Stimulated activated CD8-positive, alpha-beta memory T cell treated with anti-CD3 and anti-CD28 coated beads, Interleukin-4, amount 100 ng/mL, for 4 hours (primary cell): ENCODE data around the gene KRTAP10-1.
"Not testable (repeated sequence)": the region's sequence is repeated elsewhere in the genome, so short reads cannot be mapped to it uniquely, and the experiment has no call there.

Experiments
- DNase-seq, 2 donors: peaks; one replicate each; pipeline ENCODE4 v3.0.0-alpha.2; 2020; ENCODE audit warnings: low read depth in 2 of 2, low spot score in 1 of 2

The KRTAP10-1 gene

DNA sequence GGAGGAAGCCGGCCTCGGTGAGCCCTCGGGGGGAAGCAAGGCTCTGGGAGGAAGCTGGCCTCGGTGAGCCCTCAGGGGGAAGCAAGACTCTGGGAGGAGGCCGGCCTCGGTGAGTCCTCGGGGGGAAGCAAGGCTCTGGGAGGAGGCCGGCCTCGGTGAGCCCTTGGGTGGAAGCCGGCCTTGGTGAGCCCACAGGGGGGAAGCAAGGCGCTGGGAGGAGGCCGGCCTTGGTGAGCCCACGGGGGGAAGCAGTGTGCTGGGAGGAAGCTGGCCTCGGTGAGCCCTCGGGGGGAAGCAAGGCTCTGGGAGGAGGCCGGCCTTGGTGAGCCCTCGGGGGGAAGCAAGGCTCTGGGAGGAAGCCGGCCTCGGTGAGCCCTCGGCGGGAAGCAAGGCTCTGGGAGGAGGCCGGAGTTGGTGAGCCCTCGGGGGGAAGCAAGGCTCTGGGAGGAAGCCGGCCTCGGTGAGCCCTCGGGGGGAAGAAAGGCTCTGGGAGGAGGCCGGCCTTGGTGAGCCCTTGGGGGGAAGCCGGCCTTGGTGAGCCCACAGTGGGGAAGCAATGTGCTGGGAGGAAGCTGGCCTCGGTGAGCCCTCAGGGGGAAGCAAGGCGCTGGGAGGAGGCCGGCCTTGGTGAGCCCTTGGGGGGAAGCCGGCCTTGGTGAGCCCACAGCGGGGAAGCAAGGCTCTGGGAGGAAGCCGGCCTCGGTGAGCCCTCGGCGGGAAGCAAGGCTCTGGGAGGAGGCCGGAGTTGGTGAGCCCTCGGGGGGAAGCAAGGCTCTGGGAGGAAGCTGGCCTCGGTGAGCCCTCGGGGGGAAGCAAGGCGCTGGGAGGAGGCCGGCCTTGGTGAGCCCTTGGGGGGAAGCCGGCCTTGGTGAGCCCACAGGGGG, 36.7 kb downstream of the KRTAP10-1 start:
- DNase-seq: not testable (repeated sequence)

DNA sequence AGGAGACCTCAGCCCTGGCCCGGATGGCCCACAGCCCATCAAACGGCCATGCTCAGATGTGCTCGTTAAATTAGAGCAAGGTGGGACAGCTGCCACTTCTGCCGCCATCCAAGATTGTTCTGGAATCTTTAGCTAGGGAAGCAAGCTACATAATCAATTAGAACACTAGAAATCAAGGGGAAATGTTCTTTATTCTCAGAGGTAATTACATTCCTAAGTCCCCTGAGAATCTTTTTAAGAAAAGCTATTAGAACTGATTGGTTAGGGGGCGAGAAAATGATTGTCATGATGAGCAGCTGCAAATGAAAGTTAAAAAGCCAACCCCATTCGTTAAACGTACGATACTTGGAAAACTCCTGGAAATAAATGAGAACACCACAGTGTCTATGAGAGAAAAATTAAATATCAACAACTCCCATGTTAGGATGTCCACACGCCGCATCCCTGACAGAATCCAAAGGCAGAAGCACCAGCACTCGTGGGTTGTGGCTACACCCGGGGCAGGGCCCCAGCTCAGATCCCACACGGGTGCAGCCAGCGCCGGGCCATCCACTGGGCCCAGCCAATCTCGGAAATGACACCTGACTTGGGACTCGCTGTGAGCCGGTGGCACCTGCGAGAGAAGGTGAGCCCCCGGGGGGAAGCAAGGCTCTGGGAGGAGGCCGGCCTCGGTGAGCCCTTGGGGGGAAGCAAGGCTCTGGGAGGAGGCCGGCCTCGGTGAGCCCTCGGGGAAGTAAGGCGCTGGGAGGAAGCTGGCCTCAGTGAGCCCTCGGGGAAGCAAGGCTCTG, 37.6 kb downstream of the KRTAP10-1 start:
- DNase-seq: no peak

DNA sequence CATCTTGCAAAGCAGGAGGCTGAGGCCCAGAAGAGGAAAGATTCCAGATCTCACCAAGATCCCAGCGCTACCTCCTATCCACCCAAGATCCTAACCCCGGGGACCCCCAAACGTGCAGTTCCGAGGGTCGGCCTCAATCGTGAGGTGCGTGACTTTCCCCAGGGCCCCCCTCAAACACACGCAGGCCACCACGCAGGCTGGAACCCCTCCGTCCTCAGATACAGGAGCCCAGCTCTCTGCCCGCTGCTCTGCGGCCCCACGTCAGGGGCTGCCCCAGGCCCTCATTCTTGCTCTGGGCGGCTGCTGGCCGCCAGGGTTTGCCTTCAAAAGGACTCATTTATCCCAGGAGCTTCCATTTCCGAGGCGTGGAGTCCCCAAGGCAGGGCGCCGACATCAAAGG, 39.9 kb downstream of the KRTAP10-1 start:
- no peak for DNase-seq

DNA sequence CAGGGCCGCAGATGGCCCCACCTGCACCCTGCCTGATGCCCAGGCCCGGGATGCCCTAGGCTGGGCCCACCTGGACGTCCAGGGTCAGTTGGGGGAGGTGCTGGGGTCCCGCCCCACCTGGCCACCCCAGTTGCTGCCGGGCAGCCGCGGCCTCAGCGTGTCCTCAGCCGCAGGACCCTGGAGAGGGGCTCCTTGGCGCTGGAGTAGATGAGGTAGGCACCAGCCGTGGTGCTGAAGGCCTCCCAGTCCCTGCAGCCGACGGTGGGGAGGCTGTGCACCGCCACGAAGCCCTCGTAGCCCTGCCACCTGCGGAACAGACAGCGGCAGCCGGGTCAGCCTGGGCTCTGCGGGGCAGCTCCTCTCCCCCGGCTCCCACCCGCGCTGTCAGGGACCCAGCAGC, 40.4 kb downstream of the KRTAP10-1 start:
- DNase-seq: no peak

DNA sequence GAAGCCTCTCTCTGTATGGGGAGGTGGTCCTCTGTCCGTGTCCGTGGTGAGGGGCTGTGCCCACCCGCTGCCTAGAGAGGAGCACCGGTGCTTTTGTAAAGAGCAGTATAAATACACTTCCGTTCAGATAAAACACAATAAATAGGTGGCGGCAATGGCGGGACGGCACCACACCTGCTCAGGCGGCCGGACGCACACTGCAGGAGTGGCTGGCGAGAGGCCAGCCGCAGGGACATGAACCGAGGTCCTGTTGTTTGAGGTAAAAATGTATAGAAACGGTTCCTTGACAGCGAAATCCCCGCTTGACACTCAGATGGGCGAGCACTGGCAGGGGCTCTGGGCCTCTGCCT, 40.8 kb downstream of the KRTAP10-1 start:
- DNase-seq: no peak

DNA sequence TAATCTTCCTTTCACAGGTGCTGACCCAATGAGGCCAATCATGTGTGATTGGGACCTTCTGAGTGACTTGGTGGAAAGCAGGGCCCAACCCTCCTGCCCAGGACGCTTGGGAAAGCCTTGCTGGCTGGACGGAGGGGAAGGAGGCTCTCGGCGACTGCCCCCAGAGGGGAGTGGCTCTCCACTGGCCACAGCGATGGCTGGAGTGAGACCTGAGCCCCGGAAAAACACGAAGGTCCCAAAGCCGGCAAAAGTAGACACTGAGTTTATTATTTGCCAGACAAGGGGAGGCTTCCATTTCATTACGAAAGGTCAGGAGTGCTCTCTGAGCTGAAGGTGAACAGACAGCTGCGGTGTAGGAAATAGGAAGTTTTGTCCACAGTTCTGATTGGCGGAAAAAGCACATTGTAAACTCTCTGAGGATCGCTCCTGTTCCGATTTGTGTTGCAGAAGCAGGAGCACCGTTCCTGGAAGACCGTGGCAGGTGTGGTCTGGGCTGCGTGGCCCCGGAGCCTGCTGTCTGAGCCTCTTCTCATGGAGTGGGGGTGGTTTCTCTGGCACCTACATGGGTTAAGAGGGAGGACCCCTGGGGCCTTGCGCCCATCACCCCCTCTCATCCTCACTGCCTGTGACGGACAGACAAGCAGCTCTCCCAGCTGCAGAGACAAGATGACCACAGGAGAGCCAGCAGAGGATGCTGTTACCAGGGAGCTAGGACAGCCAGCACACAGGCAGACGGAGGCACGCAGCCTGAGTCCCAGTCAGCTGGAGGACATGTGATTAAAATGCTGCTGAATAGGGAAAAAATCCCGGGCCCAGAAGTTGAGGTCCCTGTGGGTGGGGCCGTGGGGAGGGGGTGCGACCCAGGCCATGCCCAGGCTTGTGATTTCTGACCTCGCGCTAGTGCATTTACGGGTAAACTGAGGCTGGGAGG, 41.5 kb downstream of the KRTAP10-1 start:
- no peak for DNase-seq

DNA sequence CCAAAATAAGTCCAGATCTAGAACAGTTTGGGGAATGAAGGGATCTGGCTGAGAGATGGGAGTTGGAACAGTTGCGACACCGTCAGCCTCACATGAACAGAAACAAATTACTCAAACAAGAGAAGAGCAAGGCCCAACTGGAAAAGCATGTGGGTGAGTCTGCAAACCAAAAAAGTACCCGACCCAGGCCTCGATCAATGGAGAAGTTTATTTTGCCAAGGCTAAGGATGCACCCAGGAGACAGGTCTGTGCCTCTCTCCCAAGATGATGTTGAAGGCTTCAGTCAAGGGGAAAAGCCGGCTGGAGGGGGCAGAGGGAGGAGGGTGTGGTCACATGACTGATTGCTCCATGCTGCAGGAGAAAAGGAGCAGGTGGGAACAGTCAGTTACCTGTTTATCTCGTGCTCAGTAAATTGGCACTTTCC, 42.3 kb downstream of the KRTAP10-1 start:
- no peak for DNase-seq

DNA sequence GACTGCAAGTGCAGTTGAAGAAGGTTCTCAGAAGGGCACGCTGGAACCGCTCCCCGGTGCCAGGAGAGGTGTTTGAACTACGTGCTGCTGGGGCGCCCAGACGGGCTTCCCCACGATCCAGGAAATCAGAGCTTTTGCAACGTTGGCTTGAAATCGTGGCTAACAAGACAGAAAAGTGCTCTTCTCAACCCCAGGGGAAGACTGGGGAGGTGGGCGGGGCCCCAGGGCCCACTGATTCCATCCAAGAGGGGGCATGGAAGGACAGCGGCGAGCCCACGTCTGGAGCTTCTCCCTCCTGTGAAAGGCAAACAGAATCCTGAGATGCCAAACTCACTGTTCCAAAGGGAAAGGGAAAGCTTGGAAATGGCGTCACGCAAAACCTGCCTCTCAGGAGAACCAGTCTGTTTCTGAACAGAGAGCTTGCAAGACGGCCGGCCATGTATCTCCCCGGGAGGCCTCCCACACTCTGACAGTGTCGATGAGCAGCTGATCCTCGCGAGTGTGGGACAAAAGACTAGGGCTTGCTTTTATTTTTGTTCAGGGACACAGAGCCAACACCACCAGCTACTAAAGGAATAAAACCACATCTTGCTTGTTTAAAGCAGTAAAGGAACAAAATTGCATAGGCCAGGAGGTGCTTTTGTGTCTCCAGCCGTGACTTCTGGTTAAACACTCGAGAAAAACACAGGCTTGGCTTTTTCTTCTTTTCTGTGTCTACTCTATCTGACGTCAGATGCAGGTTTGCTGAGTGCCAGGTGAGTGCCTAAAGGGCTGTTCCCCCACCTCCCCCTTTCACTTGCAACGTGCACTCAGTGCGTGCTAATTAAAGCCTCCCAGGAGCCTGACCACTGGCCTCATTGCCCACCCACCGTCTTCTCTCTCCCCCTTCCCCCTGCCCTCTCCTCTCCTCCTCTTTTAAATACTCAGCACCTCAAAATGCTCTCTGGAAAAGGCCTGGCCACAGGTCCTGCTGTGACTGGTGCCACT, 43.1 kb downstream of the KRTAP10-1 start:
- no peak for DNase-seq

DNA sequence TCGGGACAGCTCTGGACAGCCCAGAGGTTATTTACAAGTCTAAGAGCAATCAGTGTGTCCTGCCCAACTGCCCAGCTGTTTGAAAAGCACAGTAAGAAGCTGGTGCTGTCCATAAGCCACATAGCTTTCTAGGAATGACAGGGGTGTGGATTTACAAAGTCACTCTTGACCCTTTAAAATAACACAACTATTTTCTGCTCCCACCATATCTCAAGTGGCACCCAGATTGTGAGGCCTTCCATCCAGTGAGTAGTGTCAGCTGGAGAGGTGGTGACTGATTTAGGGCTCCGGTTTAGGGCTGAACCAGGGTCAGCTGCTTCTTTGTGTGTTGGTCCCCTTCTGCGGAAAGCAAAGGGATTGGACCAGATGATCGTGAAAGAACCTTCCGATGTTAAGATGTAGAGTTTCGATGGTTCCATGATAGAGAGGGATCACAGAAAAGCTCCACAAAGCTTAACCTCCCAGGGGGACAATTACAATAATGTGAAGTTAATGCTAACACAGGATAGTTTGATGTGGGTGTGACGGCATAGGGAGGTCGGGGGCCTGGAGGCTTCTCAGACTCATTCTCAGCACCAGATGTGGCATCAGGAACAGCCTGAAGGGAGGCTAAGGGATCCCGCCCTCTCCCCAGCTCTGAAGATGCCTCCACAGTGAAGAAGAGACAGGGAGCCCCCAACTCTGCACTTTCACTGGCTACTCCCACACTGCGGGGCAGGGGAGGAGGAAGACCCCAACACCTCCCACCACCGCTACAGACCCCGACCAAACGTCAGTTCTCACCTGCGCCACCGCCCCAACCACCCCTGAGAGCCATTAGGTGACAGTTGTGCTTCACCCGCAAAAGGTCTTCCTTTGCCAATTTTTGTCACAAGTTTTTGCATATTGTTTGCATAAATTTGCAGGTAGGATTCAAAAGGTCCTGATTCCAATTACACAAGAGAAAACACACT, 44.1 kb downstream of the KRTAP10-1 start:
- DNase-seq: no peak

DNA sequence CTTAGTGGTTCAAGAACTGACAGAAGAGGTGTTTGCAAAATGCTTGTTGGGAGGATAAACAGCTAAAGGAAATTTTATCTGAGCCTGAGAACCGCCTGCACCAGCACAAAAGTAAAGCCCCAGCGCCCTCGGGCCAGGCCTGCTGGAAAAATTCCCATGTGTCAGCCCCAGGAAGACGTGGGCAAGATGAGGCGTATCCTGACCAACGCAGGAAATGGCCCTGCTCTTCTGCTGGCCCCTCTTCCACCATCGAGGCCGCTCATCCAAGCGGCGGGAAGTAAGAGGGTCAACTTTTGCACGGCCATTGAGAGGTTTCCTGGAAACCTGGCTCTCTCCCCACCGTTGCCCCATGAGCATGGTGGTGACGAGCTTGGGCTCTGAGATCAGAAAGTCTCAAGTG, 45.0 kb downstream of the KRTAP10-1 start:
- DNase-seq: no peak

DNA sequence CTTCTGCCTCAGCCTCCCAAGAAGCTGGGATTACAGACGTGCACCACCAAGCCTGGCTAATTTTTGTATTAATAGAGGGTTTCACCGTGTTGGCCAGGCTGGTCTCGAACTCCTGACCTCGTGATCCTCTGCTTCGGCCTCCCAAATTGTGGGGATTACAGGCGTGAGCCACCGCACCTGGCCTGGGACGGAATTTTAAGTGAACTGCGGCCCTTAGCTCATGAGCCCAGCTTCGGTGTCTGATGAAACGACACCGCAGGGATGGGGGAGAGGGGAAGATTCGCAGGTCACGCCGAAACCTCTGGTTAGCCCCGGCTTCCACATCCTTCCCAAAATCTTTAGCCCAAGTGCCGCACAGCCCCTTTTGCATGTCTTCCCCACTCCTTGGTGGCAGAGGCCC, 45.6 kb downstream of the KRTAP10-1 start:
- no peak for DNase-seq

DNA sequence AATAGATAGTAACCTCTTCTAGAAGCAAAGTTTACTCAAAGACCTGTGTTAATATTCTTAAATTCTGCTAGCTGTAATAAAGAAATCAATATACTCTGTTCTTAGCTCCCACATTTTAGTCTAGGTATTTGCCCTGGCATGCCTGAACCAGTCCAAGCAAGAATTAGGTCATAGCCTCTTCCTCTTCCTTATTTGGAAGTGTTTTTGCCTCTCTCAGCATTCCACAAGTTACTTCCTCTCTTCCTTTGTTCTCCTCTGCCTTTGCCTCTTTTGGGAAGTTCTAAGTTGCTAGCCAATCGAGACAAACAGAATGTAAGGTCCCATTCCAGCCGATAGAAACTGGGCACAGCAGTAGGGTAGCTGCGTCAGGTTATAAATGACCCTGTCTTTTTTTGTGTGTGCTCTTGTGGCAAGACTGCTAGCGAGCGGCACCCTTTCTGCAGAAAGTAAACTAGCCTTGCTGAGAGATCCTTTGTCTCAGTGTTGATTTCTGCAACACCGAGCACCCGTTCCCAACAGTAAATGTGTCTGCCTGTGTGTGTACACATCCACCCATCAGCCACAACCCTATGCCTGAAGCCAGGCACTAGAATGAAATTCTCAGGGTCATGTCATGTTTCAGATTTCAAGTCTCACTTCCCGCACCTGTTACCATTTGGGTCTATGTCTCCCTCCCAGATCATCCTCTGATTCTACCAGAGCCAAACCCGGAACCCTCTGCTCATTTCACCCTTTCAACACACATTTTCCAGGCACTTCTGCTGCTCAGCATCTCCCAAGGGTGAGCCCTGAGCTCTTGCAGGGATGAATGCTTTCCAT, 47.2 kb downstream of the KRTAP10-1 start:
- DNase-seq: no peak

DNA sequence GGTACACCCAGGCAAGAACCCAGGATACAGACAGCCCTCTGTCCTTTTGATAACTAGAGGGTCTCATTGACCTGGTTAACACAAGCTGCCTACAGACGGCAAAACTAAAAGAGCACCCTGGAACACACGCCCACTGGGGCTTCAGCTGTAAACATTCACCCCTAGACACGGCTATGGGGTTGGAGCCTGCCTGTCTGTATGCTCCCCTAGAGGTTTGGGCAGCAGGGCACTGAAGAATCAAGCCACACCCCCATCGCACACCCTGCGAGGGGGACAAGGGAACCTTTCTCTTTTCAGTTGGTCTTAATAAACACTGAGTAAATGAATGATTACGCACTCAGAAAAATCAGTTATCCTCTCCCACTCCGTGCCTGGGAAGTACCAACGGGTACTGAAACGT, 49.2 kb downstream of the KRTAP10-1 start:
- no peak for DNase-seq

DNA sequence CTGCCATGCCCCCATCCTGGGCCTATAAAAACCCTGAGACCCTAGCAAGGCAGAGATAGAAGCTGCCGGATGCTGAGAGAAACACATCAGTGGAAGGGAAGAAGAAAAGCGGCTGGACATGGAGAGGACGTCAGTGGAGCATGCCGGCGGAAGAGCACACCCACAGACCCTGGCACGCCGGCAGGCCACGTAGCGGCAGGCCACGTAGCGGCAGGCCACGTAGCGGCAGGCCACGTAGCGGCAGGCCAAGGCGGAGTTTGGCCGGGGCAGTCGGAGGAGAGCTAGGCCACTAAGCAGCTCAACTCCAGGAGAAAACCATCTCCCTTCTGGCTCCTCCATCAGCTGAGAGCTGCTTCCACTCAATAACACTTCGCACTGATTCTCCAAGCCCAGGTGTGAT, 49.6 kb downstream of the KRTAP10-1 start:
- DNase-seq: no peak

DNA sequence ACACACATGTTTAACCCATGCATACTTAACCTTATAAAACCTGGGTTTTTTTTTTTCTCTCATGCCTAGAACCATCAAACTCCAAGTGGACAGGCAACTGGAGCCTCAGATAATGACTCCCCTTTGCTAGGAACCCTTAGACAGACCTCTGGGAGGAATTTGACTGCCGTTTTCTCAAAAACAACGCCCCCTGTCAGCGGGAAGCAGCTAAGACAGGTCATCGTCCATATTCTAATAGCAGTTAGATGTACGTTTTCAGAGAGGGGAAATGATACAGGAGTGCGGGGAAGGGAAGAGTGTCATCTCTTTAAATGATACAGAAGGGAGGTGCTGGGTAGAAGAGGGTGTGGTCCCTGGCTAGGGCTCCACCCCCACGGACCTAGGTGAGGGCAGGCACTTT, 50.0 kb downstream of the KRTAP10-1 start:
- no peak for DNase-seq
